GM19397 (cell line): ENCODE data around the gene HOXC13.

Experiments used
- ATAC-seq: cut with Tn5 transposase; IDR thresholded peaks from one replicate; pipeline ENCODE4 v1.9.1; 2021; ENCODE audit warnings: mild to moderate bottlenecking, moderate library complexity; ENCODE audit not compliant: unreplicated experiment

HOXC13 gene

DNA sequence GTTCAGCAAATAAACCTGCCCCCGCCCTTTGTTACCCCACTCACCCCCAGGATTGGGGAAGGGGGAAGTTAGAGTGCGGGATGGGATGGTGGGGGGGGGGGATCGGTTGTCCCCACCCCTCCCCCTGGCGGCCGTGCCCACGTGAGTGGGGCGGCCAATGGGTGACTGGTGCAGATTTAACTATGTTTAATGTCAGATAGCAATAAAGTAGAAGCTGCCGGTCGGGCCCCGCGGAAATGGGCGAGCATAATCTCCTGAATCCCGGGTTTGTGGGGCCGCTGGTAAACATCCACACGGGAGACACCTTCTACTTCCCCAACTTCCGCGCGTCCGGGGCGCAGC is 16.0 kb downstream of the HOXC13 start, which contains the start of gene HOXC12:
TSS of gene HOXC12 (plus strand) at position 210 of the 342 bp plus-strand sequence. CDS start at position 237, 27 bp downstream.
- ATAC-seq = no peak

GRCh38 chr12:53955036-53955775 is 16.6 kb downstream of the HOXC13 start:
- no peak for ATAC-seq

- no peak for ATAC-seq
These were observed 17.2 kb downstream of the HOXC13 start for GRCh38 chr12:53955776-53956250.

DNA sequence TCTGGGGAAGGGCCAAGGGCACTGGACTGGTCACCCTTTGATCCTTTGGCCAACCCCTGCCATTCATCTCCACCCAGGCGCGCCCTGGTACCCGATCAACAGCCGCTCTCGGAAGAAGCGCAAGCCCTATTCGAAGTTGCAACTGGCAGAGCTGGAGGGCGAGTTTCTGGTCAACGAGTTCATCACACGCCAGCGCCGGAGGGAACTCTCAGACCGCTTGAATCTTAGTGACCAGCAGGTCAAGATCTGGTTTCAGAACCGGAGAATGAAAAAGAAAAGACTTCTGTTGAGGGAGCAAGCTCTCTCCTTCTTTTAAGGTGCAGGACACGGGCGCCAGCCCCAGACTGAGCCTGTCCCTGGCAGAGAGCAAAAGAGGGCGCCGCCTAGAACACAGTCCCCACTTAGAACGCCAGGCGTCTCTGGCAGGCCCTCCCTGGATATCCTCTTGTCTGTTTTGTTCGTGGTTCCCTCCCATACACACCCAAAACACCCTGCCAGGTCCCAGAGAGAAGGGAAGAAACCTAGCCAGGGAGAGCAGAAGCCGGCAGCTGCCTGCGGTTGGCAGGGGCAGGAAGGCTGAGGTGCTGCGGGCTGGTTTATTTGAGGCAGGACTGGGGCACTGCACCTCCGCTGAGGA is 17.7 kb downstream of the HOXC13 start:
- no peak for ATAC-seq

DNA sequence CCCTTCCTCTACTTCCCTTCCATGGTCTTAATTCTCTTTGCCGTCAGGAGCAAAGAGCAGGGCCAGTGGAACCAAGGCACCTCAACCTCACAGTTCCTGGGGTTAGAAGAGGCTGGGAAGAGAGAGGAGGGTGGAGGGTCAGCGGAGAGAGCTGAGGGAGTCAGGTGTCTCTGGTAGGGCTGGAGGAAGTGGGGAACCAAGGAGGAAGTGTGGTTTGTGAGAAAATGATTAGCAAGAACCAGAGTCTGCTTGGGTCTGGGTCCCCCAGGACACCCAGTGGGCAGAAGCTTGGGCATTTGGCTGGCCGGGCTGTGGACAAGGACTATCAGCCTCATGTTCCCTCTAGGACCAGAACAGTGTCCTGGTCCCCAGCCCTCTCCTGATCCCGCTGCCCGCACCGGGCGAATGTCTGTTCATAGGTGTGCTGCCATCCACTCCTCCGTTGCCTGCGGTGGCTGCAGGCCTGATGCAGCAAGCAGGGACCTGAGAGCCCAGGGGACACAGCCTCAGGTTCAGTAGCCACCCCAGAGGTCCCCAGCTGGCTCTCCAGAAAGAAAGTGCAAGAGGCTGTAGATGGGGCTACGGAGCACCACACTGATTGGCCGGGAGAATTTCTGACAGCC is 18.4 kb downstream of the HOXC13 start:
- no peak for ATAC-seq

DNA sequence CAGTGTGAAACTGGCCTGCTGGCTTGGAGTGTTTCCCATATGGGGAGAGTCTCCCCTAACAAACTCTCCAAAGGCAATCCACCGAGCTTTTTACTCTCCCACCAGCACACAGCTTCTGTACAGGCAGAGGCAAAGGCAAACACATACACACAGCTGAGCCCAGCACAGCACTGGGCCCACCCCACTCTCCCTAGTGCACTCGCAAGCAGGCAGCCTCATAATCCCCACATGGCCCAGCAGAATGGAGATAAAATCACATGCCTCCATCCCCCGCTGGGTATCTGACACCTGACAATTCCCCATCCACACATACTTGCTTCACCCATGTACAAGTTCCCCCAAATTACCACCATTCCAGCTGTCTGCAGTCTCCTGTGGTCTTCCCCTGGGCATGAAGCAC is 19.5 kb downstream of the HOXC13 start:
- no peak for ATAC-seq

DNA sequence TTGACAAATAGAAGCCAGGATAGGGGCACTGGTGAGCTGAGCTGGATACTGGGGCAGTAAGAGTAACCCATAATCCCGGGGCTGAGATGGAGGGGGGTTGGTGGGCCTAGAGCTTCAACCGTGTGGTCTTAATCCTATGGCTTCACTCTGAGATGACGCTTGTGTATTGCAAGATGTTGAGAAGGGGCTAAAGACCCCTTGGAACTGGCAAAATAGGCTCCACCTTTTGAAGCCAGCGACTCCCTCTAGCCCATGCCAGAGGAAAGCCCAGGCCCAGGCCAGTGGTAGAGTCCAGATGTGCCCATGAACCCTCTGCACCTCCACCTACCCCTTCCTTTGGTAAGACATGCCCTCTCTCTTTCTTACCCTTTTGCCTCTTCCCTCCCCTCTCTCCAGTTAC is 20.7 kb downstream of the HOXC13 start:
- no peak for ATAC-seq

DNA sequence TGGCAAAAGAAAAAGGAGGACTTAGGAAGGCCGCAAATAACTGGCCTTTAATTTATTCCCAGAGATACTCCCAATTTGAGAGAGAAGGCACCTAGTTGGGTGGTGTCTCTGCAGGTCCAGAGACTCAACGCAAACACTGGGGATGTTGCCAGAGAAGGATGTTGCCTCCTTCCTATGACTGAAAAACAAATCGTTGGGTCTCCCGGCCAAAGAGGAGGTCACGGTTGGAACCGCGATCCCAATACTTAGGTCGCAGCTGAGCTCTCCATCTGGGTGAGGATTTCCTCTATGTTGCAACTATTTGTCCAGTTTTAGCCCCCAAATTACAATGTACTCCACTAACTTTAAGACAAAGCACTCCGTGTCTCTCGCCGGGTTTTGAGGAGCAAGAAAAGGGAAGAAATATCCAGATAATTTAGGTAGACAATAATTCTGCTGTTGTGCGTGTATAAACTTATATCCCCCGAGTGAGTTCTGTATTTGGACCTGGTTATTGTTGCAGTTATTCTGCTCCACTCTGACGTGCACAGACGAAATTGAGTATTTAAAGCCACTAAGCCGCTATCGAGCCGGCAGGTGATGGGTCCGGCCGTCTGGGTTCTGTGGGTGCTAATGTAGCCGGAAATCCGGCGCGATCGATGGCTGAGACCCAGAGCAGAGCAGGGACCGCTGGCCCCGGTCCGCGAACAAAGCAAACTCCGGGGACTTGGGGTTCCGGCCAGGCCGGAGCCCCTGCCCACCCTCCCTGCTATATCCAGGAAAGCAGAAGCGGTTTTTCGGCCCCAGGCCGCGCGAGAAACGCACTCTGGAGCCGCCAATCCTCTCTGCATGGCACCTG is 21.8 kb downstream of the HOXC13 start:
- ATAC-seq = no peak

- no peak for ATAC-seq
These were observed 22.6 kb downstream of the HOXC13 start for GRCh38 chr12:53961025-53961761.

GRCh38 chr12:53963005-53963404 is 24.4 kb downstream of the HOXC13 start:
- ATAC-seq = no peak

- no peak for ATAC-seq
These were observed 25.0 kb downstream of the HOXC13 start for GRCh38 chr12:53963434-53964314.

DNA sequence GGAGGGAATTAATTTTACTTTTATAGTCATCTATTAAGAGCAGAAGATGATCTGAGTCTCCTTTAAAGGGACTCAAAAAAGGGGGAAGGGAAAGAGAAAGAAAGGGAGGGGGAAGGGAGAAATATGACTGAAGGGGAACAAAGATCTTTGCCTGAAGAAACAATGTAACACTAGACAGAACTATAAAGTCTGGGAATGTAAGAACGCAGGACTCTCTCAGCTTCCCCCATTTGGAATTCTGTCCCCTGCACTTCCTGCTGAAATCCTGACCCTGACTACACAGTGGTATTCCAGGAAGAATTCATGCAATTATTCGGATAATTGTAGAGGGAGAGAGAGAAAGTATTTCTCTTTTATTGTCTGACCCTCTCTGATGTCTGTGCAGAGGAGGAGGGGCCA is 25.7 kb downstream of the HOXC13 start:
- ATAC-seq = no peak

DNA sequence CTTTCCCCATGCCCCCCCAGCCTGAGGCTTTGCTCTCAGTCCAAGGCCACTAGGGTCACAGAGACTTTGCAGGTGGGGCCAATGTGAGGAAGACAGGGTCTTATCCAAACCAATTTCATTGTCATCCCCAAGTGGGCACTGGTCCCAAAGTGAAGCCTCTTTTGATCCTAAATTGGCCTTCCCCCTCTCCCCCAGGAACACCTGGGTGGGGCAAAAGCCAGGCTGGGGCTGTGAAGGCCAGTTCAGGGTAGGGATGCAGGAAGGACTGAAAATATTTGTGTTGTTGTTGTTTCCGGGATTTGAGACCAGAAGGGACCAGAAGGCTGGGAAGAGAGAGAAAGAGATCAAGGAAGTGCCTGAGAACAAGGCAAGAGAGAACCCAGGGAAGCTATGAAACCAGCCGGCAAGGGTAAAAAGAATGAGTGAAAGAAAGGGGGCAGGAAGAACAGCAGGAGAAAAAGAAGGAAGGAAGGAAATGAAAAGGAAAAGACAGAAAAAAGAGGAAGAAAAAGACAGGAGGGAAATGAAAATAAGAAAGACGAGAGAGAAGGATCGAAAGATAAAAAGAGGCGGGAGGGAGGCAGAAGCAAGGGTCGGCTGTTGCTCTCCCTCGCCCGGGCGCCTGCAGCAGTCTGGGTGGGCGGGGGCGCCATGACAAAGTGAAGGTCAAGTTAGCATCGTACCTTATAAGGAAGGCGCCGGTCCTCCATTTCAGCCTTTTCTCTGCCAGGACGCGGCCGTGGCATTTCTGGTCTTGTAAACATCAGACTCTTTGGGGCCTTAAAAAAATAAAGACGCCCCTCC is 26.9 kb downstream of the HOXC13 start:
- no peak for ATAC-seq

DNA sequence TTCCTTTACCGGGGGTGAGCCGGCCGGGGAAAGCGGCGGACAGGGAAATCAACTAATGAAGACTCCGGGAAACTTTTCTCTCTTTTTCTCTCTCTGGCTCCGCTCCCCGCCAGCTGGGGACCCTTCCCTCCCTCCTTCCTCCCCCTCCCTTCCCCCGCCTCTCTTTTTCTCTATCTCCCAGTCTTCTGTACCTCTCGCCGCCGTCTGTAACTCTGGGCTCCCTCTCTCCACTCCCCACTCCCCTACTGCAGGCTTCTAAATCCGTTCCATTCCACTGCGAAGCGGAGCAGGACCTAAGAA is 27.4 kb downstream of the HOXC13 start:
- no peak for ATAC-seq

- ATAC-seq = no peak
These were observed 27.9 kb downstream of the HOXC13 start for GRCh38 chr12:53966385-53967133.

DNA sequence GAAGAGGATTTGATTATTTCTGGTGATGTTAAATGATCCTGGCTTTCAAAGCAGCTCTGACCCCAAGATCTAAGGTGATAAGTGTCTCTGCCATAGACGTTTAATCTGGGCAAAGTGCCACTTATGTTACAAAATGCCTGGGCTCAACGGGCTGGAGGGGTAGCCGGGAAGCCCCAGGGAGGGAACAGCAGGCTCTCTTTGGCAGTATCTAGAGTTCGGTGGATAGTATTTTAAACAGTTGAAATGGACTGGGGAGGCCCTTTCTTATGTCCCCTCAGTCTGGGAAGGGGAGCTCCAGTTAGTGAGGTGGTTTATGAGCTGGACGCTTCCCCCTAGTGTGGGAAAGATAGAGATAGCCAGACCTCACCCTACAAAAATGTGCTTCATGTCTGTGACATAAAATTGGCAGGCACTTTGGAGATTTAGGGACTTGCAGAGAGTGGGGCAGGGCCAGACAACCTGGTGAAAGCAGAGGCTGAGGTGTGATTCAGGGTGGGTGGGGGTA is 28.8 kb downstream of the HOXC13 start:
- ATAC-seq = no peak

DNA sequence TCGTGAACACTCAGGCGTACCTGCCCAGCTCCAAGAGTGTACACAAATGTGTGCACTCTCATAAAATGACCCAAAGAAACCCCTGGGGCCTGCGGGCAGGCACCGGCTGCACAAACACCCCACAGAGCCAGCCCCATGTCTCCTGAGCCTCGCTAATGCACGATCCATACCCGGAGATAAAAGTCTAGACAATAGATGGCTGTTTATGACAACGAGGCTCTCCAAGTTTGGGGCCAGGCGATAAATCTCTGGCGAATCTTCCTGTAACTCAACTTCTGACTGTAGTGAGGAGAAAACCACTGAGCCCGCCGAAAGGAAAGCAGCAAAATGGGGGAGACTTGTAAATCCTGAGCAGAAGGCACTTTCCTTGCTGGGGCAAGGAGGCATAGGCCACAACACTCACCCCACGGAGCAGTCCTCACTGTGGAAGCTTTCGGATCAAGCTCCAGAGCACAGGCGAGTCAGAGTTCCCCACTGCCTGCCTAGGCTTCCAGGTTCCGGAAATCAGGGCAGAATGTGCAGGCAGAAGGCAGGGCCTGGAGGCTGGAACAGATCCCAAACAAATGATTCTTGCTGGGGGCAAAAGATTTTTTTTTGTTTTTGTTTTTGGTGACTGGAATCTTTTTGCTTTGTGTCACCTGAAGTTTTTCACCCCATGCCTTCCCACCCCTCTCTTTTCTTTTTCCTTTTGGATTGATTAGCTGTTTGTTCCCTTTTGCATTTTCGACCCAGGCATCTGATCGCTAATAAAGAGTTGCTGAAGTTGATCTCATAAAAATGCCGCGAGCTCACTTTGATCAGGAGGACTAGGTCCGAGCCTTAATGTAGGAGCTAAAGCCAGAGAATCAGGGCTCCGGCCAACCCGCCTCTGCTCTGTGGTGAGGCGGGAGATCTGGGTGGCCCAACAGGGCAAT is 29.8 kb downstream of the HOXC13 start:
- no peak for ATAC-seq
